HepG2 (cell line): Measurements from ENCODE around the gene TRUB1. TPM values are rescaled to one million over a fixed set of nuclear protein-coding genes. Genes with fewer than 3 reads are reported as not detected.

Experiments used
- ATAC-seq: fragments of 200-7000 bp; cut with Tn5 transposase; 3 replicates; pipeline ENCODE4 v1.9.1; 2020; ENCODE audit warnings: mild to moderate bottlenecking, moderate library complexity
- BruUV-seq: library from RNA; stranded (reverse); fragments of 400-500 nt; replicated peaks from 2 replicates; lab custom pipeline; 2021; lab: Mats Ljungman, UMichigan
- CTCF ChIA-PET: fragments of 300-600 bp; formaldehyde crosslinking; extraction: SDS; loops from one replicate; lab custom pipeline; 2021; ENCODE audit warnings: low total read pairs, inconsistent platforms, low intra/inter-chr PET ratio; lab: Yijun Ruan, JAX
- POLR2A ChIA-PET: fragments of 350-600 bp; sonication (Branson Sonifier 250); formaldehyde crosslinking; loops from one replicate; lab custom pipeline; 2020; ENCODE audit warnings: antibody characterized with exemption, inconsistent platforms; lab: Yijun Ruan, JAX
- DNase-seq: peaks from one replicate; pipeline ENCODE4 v3.0.0-alpha.2; 2015; ENCODE audit warnings: low spot score
- FAIRE-seq: peaks from 3 replicates; lab custom pipeline; 2011; peaks lifted over from hg19 to GRCh38; lab: Jason Lieb, UNC
- H2AFZ ChIP-seq: one replicate; pipeline ENCODE4 v1.6.1; 2011; ENCODE audit warnings: low read length, inconsistent platforms
- H3K27ac ChIP-seq: fragments of 300-600 bp; 3 replicates; pipeline ENCODE4 v1.8.0; 2011; ENCODE audit warnings: mixed run types, mild to moderate bottlenecking, mixed read lengths, low read length, inconsistent platforms; ENCODE audit not compliant: insufficient read depth; ENCODE audit errors: extremely low read length
- H3K27me3 ChIP-seq, 2 experiments: fragments of 200-600 bp in 1 of 2; 2 replicates in 1 of 2; 3 replicates in 1 of 2; pipeline versions ENCODE4 v1.6.0 to v1.8.0; 2011; ENCODE audit warnings: low read length in 2 of 2, mild to moderate bottlenecking in 2 of 2, moderate library complexity in 2 of 2, inconsistent platforms in 1 of 2; ENCODE audit not compliant: insufficient read depth in 2 of 2, control insufficient read depth in 1 of 2
- H3K36me3 ChIP-seq, 2 experiments: fragments of 200-600 bp in 1 of 2; replicated peaks in 1 of 2; 2 replicates in 1 of 2; 3 replicates in 1 of 2; pipeline versions ENCODE4 v1.5.1 to v1.8.0; 2011; ENCODE audit warnings: low read length in 2 of 2, inconsistent platforms in 1 of 2; ENCODE audit not compliant: insufficient read depth in 2 of 2, control insufficient read depth in 1 of 2
- H3K4me1 ChIP-seq: 2 replicates; pipeline ENCODE4 v1.5.1; 2012; ENCODE audit warnings: low read length, inconsistent platforms; ENCODE audit not compliant: insufficient read depth
- H3K4me2 ChIP-seq: 2 replicates; pipeline ENCODE4 v1.6.0; 2011; ENCODE audit warnings: low read depth, low read length, inconsistent platforms
- H3K4me3 ChIP-seq, 3 experiments: fragments of 200-600 bp in 1 of 3; sonication (generic), shearing (Covaris generic) in 1 of 3; replicated peaks in 1 of 3; 2 replicates each; pipeline ENCODE4 v1.5.1; 2011 to 2016; ENCODE audit warnings: low read length in 3 of 3, inconsistent platforms in 2 of 3, low read depth in 2 of 3, mild to moderate bottlenecking in 2 of 3, control low read depth in 1 of 3, mixed read lengths in 1 of 3; ENCODE audit not compliant: insufficient read depth in 1 of 3
- H3K79me2 ChIP-seq: one replicate; pipeline ENCODE4 v1.6.1; 2011; ENCODE audit warnings: low read length, inconsistent platforms; ENCODE audit not compliant: insufficient read depth
- H3K9ac ChIP-seq: 2 replicates; pipeline ENCODE4 v1.6.0; 2011; ENCODE audit warnings: mild to moderate bottlenecking, low read depth, low read length, inconsistent platforms; ENCODE audit not compliant: insufficient read depth
- H3K9me3 ChIP-seq: 2 replicates; pipeline ENCODE4 v1.5.1; 2012; ENCODE audit warnings: mild to moderate bottlenecking, low read length
- H4K20me1 ChIP-seq: 2 replicates; pipeline ENCODE4 v1.6.0; 2011; ENCODE audit warnings: inconsistent platforms, mild to moderate bottlenecking, low read length, moderate library complexity; ENCODE audit not compliant: insufficient read depth
- ADNP ChIP-seq: sonication (generic); formaldehyde crosslinking; IDR thresholded peaks from 2 replicates; pipeline ENCODE4 v1.4.0; 2020; ENCODE audit warnings: missing genetic modification reagents
- CENPBD1 ChIP-seq: sonication (generic); formaldehyde crosslinking; IDR thresholded peaks from 2 replicates; pipeline ENCODE4 v1.8.0; 2022; ENCODE audit warnings: missing genetic modification reagents, low read depth, mild to moderate bottlenecking, borderline replicate concordance
- GTF2F1 ChIP-seq: fragments of 150-350 bp; IDR thresholded peaks from 2 replicates; pipeline ENCODE4 v1.6.1; 2014; ENCODE audit warnings: low read length
- GTF3A ChIP-seq: sonication (generic); formaldehyde crosslinking; conservative IDR thresholded peaks from 2 replicates; pipeline ENCODE4 v1.4.0; 2020; ENCODE audit warnings: mild to moderate bottlenecking, missing genetic modification reagents
- NCOA5 ChIP-seq: sonication (generic); formaldehyde crosslinking; IDR thresholded peaks from 2 replicates; pipeline ENCODE4 v1.4.0; 2020; ENCODE audit warnings: missing genetic modification reagents
- NFE2L1 ChIP-seq: sonication (generic); formaldehyde crosslinking; IDR thresholded peaks from 2 replicates; pipeline ENCODE4 v1.4.0; 2020; ENCODE audit warnings: missing genetic modification reagents, mild to moderate bottlenecking, borderline replicate concordance
- PHF5A ChIP-seq: IDR thresholded peaks from one replicate; pipeline ENCODE4 v1.6.1; 2018; ENCODE audit warnings: low read depth, missing genetic modification reagents; ENCODE audit not compliant: unreplicated experiment
- RFX3 ChIP-seq: IDR thresholded peaks from 2 replicates; pipeline ENCODE4 v1.6.1; 2016; ENCODE audit warnings: missing biosample characterization, missing genetic modification reagents
- ZBTB1 ChIP-seq: sonication (generic); formaldehyde crosslinking; IDR thresholded peaks from 2 replicates; pipeline ENCODE4 v1.4.0; 2020; ENCODE audit warnings: missing genetic modification reagents, borderline replicate concordance
- ZC3H13 ChIP-seq: sonication (generic); formaldehyde crosslinking; IDR thresholded peaks from 2 replicates; pipeline ENCODE4 v1.8.1; 2023; ENCODE audit warnings: mild to moderate bottlenecking, missing genetic modification reagents, moderate library complexity
- ZNF468 ChIP-seq: sonication (generic); formaldehyde crosslinking; IDR thresholded peaks from 2 replicates; pipeline ENCODE4 v1.8.0; 2022; ENCODE audit warnings: mild to moderate bottlenecking, moderate library complexity, missing genetic modification reagents
- WGBS: methylation state at CpG from one replicate; pipeline ENCODE4 v1.1.6; 2017; ENCODE audit warnings: low lambda C conversion rate; 5-methylcytosine and 5-hydroxymethylcytosine counted together
- in situ Hi-C: cut with HindIII; loops from 2 replicates; pipeline ENCODE4 v1.10.0; 2017; ENCODE audit warnings: low pct_unique_long_range_greater_than_20kb; ENCODE audit not compliant: extremely low pct_ligation_motif_present
- intact Hi-C: fragments of 100-400 bp; cut with micrococcal nuclease; formaldehyde crosslinking; loops from one replicate; pipeline ENCODE4 v1.10.0; 2022; ENCODE audit not compliant: unreplicated experiment
- polyA plus RNA-seq, 8 experiments: library from polyadenylated mRNA; depleted of rRNA in 3 of 8; stranded (reverse) in 7 of 8; unstranded in 1 of 8; fragments of >200 nt; fragmentation: Illumina TruSeq in 4 of 8; extraction: Trizol in 4 of 8; gene quantifications; 2 replicates each; pipeline versions ENCODE4 v1.2.1 to v1.2.3, GENCODE V29; 2011 to 2016; ENCODE audit warnings: low read depth in 4 of 8, missing spikeins in 1 of 8, mixed read lengths in 1 of 8; ENCODE audit not compliant: insufficient read depth in 1 of 8
- total RNA-seq, 5 experiments: library from RNA; depleted of rRNA; stranded (reverse); fragments of >200 nt; fragmentation: Illumina TruSeq; extraction: Trizol; gene quantifications; 2 replicates each; pipeline ENCODE4 v1.2.3, GENCODE V29; 2016; ENCODE audit warnings: low read depth in 1 of 5
- TF ChIP-seq, protein P1 (sequence below): sonication (generic); formaldehyde crosslinking; IDR thresholded peaks from 2 replicates; pipeline ENCODE4 v1.4.0; 2020; ENCODE audit warnings: missing genetic modification reagents

The TRUB1 gene
- total and polyA plus RNA-seq, 2 of the 13 experiments (the other 11 are each of a cell fraction or from before 2014, with no cell fraction given), result 10.6 to 38.9 TPM

GRCh38 chr10:114975091-114975490 lies 37.1 kb downstream of the TRUB1 start:
- DNase-seq (no peak), FAIRE-seq (no peak), ATAC-seq (no peak)
- H3K79me2 ChIP-seq, result peaks cover 4% of the 10 kb centered on the region
- H3K27me3 ChIP-seq, result no peaks in the 10 kb centered on the region
- peaks cover 2 to 37% of the 10 kb centered on the region in 2 experiments; a peak in 4 of 5 replicates for H3K36me3 ChIP-seq
- TF ChIP-seq NFE2L1 (CRISPR knock-in tag) (no peak), RFX3 (CRISPR knock-in tag) (no peak), ZBTB1 (CRISPR knock-in tag) (no peak), PHF5A (CRISPR knock-in tag) (no peak), ZC3H13 (CRISPR knock-in tag) (no peak), ADNP (CRISPR knock-in tag) (no peak), ZNF468 (CRISPR knock-in tag) (no peak), NCOA5 (CRISPR knock-in tag) (no peak), GTF3A (no peak), GTF2F1 (no peak), CENPBD1 (CRISPR knock-in tag) (no peak)
- TF ChIP-seq, protein P1, sequence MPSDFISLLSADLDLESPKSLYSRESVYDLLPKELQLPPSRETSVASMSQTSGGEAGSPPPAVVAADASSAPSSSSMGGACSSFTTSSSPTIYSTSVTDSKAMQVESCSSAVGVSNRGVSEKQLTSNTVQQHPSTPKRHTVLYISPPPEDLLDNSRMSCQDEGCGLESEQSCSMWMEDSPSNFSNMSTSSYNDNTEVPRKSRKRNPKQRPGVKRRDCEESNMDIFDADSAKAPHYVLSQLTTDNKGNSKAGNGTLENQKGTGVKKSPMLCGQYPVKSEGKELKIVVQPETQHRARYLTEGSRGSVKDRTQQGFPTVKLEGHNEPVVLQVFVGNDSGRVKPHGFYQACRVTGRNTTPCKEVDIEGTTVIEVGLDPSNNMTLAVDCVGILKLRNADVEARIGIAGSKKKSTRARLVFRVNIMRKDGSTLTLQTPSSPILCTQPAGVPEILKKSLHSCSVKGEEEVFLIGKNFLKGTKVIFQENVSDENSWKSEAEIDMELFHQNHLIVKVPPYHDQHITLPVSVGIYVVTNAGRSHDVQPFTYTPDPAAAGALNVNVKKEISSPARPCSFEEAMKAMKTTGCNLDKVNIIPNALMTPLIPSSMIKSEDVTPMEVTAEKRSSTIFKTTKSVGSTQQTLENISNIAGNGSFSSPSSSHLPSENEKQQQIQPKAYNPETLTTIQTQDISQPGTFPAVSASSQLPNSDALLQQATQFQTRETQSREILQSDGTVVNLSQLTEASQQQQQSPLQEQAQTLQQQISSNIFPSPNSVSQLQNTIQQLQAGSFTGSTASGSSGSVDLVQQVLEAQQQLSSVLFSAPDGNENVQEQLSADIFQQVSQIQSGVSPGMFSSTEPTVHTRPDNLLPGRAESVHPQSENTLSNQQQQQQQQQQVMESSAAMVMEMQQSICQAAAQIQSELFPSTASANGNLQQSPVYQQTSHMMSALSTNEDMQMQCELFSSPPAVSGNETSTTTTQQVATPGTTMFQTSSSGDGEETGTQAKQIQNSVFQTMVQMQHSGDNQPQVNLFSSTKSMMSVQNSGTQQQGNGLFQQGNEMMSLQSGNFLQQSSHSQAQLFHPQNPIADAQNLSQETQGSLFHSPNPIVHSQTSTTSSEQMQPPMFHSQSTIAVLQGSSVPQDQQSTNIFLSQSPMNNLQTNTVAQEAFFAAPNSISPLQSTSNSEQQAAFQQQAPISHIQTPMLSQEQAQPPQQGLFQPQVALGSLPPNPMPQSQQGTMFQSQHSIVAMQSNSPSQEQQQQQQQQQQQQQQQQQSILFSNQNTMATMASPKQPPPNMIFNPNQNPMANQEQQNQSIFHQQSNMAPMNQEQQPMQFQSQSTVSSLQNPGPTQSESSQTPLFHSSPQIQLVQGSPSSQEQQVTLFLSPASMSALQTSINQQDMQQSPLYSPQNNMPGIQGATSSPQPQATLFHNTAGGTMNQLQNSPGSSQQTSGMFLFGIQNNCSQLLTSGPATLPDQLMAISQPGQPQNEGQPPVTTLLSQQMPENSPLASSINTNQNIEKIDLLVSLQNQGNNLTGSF, result no peak
- no TSS peak for BruUV-seq
- no peak overlapping the region for H2AFZ ChIP-seq
- H4K20me1 ChIP-seq, result no peaks in the 10 kb centered on the region; the same call in 1 of the 2 replicates
- H3K9ac ChIP-seq, result no peak overlapping the region
- ChIA-PET CTCF (no interaction called here), POLR2A (no interaction called here)
- WGBS, result 100% methylated on average over 3 of the region's 3 CpGs
- no peak overlapping the region for H3K4me3 ChIP-seq
- no peak overlapping the region for H3K4me2 ChIP-seq
- H3K9me3 ChIP-seq, result no peaks in the 10 kb centered on the region
- H3K4me1 ChIP-seq, result no peaks in the 10 kb centered on the region
- in situ Hi-C loops (no loop called here), intact Hi-C loops (loop anchor here (2.0 kb wide), 1 partner anchor 16 kb away; no protein-coding TSS in a partner anchor)
- H3K27ac ChIP-seq, result no peak overlapping the region
